GM19023 (cell line): ENCODE data around the gene KRTAP12-3.
"Not testable (repeated sequence)": the region's sequence is repeated elsewhere in the genome, so short reads cannot be mapped to it uniquely, and the experiment has no call there.

Experiments
- ATAC-seq: cut with Tn5 transposase; IDR thresholded peaks from one replicate; pipeline ENCODE4 v1.9.1; 2021; ENCODE audit warnings: mild to moderate bottlenecking, moderate library complexity; ENCODE audit not compliant: unreplicated experiment

KRTAP12-3 gene

GRCh38 chr21:44657635-44658540 is at the start of gene KRTAP12-3:
Gene KRTAP12-3, plus strand, starts transcription at chr21:44657932. Its CDS starts 48 bp downstream, at chr21:44657980.
- ATAC-seq: no peak

- no peak for ATAC-seq
These were observed 48.5 kb upstream of the KRTAP12-3 start for GRCh38 chr21:44609193-44609592.

- not testable (repeated sequence) for ATAC-seq
These were observed 47.4 kb upstream of the KRTAP12-3 start for GRCh38 chr21:44610157-44610843.

- no peak for ATAC-seq
These were observed 46.2 kb upstream of the KRTAP12-3 start for GRCh38 chr21:44611551-44611950.

- no peak for ATAC-seq
These were observed 45.7 kb upstream of the KRTAP12-3 start, which contains the start of gene KRTAP10-8 for GRCh38 chr21:44612029-44612486. Gene KRTAP10-8, plus strand, starts transcription at chr21:44612079. Its CDS starts 22 bp downstream, at chr21:44612101.

- ATAC-seq: no peak
These were observed 45.0 kb upstream of the KRTAP12-3 start for GRCh38 chr21:44612669-44613229.

- no peak for ATAC-seq
These were observed 44.2 kb upstream of the KRTAP12-3 start for GRCh38 chr21:44613386-44614155.

- ATAC-seq: no peak
These were observed 43.5 kb upstream of the KRTAP12-3 start for GRCh38 chr21:44614161-44614631.

- ATAC-seq: no peak
These were observed 42.8 kb upstream of the KRTAP12-3 start for GRCh38 chr21:44614961-44615391.

GRCh38 chr21:44615466-44615865 is 42.3 kb upstream of the KRTAP12-3 start:
- ATAC-seq: no peak

GRCh38 chr21:44615911-44616590 is 41.7 kb upstream of the KRTAP12-3 start:
- no peak for ATAC-seq

- ATAC-seq: no peak
These were observed 41.2 kb upstream of the KRTAP12-3 start for GRCh38 chr21:44616591-44616926.

GRCh38 chr21:44617071-44617501 is 40.6 kb upstream of the KRTAP12-3 start:
- no peak for ATAC-seq

- no peak for ATAC-seq
These were observed 39.2 kb upstream of the KRTAP12-3 start for GRCh38 chr21:44618504-44618903.

- ATAC-seq: no peak
These were observed 38.8 kb upstream of the KRTAP12-3 start for GRCh38 chr21:44618909-44619308.

- ATAC-seq: no peak
These were observed 37.8 kb upstream of the KRTAP12-3 start for GRCh38 chr21:44619886-44620285.

- no peak for ATAC-seq
These were observed 34.2 kb upstream of the KRTAP12-3 start for GRCh38 chr21:44623575-44623974.

GRCh38 chr21:44625756-44626155 is 32.0 kb upstream of the KRTAP12-3 start:
- no peak for ATAC-seq

- no peak for ATAC-seq
These were observed 31.5 kb upstream of the KRTAP12-3 start for GRCh38 chr21:44626262-44626661.

- ATAC-seq: no peak
These were observed 31.0 kb upstream of the KRTAP12-3 start, which contains the start of gene KRTAP10-9 for GRCh38 chr21:44626673-44627143. Gene KRTAP10-9, plus strand, starts transcription at chr21:44627093. Its CDS starts 79 bp downstream, at chr21:44627172.
